ENCODE measurements around the gene CHID1. TPM values are rescaled to one million over a fixed set of nuclear protein-coding genes. Genes with fewer than 3 reads are reported as not detected.

CHID1 gene
- total and polyA plus RNA-seq, 4 experiments from 2014 or later = 46.9 to 82.3 (median 55.7) TPM

DNA sequence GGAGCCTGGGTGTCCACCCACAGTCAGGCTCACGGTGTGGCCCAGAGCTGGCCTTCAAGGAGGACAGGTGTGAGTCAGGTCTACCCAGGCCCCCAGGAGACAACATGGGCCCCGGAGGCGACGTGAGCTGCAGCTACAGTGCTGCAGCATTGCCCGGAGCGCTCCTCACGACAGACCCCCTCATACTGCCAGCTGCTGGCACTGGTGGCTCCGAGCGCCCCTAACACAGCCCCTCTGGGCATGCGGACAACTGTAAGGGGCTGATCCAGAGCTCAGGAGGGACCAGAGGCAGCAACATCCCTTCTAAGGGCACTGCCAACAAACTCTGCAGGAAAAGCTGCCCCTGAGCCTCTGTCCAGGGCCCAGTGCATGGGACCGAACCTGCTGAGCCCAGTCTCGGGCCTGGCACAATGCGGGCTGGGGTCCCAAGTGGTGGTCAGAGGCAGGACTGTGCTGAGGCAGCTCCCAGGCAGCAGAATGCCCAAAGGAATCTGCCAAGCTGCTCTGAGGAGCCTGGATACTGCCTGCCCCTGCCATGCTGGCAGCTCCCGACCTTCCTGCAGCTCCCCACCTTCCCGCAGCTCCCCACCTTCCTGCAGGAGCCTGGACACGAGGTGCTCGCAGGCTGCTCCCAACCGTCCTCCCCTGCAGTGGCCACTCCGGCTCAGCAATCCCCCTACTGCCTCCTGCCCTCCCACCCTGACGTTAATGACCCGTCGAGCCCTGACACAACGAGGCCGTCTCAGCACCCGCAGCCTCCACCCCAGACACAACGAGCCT, 15.1 kb downstream of the CHID1 start:
- H3K27me3 Mint-ChIP-seq = no peaks in the 10 kb centered on the region
- no peaks in the 10 kb centered on the region for H3K27me3 ChIP-seq (ENCODE audit: insufficient read depth, low read length)
- DNase-seq = peak in 1 of 5 donors; percentile 16
- H3K36me3 ChIP-seq (ENCODE audit: insufficient read depth, low read length) = peaks cover 14% of the 10 kb centered on the region
- no peaks in the 10 kb centered on the region for H3K9me3 ChIP-seq (ENCODE audit: control insufficient read depth in 1 of 2, low read length in 2 of 2)
- intact Hi-C loops (cut with micrococcal nuclease) = no loop called here
- H3K4me1 ChIP-seq (ENCODE audit: insufficient read depth, low read length) = no peaks in the 10 kb centered on the region
- ChIA-PET CTCF (ENCODE audit: partially characterized antibody) (no interaction called here), POLR2A (ENCODE audit: partially characterized antibody) (no interaction called here)
- H3K27ac Mint-ChIP-seq = no peak overlapping the region
- H3K4me3 Mint-ChIP-seq = no peak overlapping the region
- peaks cover 0 to 2% (median 0%) of the 10 kb centered on the region in 4 donors for H3K4me1 Mint-ChIP-seq
- H3K9me3 Mint-ChIP-seq = no peaks in the 10 kb centered on the region
- H3K4me3 ChIP-seq (ENCODE audit: low read length in 2 of 2) = no peak overlapping the region
- peaks cover 3 to 7% of the 10 kb centered on the region in 2 donors for H3K36me3 Mint-ChIP-seq
- no peak overlapping the region for H3K27ac ChIP-seq (ENCODE audit: low read depth, low read length)

DNA sequence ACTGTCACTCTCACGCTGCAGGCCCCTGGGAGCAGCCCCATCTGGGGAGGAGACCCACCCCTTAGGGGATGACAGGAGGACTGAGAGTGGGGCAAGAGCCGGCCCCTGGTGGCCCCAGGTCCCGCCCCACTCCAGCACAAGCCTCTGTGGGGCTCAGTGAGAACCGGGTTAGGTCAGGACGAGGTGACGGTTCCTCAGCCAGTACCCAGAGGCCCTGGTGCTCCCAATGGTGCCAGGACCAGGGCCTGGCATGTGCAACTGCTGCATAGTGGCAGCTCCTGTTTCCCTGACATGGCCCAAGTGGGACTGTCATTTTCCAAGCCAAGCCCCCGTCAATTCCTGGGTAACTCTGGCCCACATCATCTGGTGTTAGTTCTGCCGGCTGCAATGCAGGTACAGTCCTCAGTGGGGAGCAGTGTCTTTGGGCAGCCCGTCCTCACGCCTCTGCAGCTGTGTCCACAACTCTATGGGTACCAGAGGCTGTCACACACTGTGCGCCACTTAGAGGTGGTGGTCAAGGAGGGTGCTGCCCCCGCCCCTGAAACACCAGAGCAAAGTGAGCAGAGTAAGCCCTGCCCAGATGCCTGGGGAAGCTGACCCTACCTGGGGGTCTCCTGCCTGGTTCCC, 15.9 kb downstream of the CHID1 start:
- Mint-ChIP-seq H3K27ac (no peak overlapping the region), H3K9me3 (no peaks in the 10 kb centered on the region), H3K27me3 (no peaks in the 10 kb centered on the region), H3K4me1 (peaks cover 0 to 3% (median under 1%) of the 10 kb centered on the region in 4 donors), H3K4me3 (no peak overlapping the region), H3K36me3 (peaks cover 0 to 4% of the 10 kb centered on the region in 2 donors)
- H3K4me3 ChIP-seq (ENCODE audit: low read length in 2 of 2) = no peak overlapping the region
- no peaks in the 10 kb centered on the region for H3K27me3 ChIP-seq (ENCODE audit: insufficient read depth, low read length)
- peaks cover 5% of the 10 kb centered on the region for H3K36me3 ChIP-seq (ENCODE audit: insufficient read depth, low read length)
- H3K27ac ChIP-seq (ENCODE audit: low read depth, low read length) = no peak overlapping the region
- DNase-seq = peak in 1 of 5 donors; percentile 26
- ChIA-PET POLR2A (ENCODE audit: partially characterized antibody) (no interaction called here), CTCF (ENCODE audit: partially characterized antibody) (no interaction called here)
- H3K9me3 ChIP-seq (ENCODE audit: control insufficient read depth in 1 of 2, low read length in 2 of 2) = no peaks in the 10 kb centered on the region
- H3K4me1 ChIP-seq (ENCODE audit: insufficient read depth, low read length) = no peaks in the 10 kb centered on the region
- intact Hi-C loops (cut with micrococcal nuclease) = no loop called here

DNA sequence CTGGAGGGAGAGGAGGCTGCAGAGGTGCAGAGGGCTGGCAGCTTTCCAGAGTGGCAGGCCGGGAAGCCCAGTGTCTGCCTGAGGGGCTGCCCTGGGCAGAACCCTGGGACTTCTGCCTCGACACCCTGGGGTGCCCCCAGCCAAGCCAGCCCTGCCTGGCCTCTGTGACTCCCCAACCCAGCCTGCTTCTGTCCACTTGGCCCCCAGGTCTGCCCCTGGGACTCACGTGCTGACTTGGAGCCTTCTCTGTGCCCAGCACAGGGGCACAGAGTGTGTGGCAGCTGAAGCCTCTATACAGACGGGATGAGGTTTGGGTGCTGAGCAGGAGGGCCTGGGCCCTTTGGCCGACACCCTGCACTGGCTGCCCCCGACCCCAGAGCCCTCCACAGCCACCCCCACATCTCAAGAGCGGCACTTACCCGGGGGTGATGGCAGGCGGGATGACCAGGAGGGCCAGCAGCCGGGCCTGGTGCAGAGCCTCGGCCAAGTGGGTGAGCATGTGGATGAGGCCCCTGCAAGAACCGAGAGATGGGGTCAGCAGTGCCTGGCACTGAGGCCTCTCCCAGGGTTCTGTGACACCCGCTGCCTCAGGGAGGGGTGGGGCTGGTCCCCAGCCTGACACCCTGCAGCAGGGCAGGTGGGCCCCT, 17.5 kb downstream of the CHID1 start:
- ChIA-PET CTCF (ENCODE audit: partially characterized antibody) (no interaction called here), POLR2A (ENCODE audit: partially characterized antibody) (no interaction called here)
- Mint-ChIP-seq H3K36me3 (peaks cover 0 to 3% of the 10 kb centered on the region in 2 donors), H3K9me3 (no peaks in the 10 kb centered on the region), H3K27me3 (no peaks in the 10 kb centered on the region), H3K4me1 (peaks cover 0 to 3% (median under 1%) of the 10 kb centered on the region in 4 donors), H3K27ac (no peak overlapping the region), H3K4me3 (no peak overlapping the region)
- Histone ChIP-seq H3K4me1 (ENCODE audit: insufficient read depth, low read length) (no peaks in the 10 kb centered on the region), H3K4me3 (ENCODE audit: low read length in 2 of 2) (no peak overlapping the region), H3K27ac (ENCODE audit: low read depth, low read length) (no peak overlapping the region), H3K9me3 (ENCODE audit: control insufficient read depth in 1 of 2, low read length in 2 of 2) (no peaks in the 10 kb centered on the region), H3K27me3 (ENCODE audit: insufficient read depth, low read length) (no peaks in the 10 kb centered on the region), H3K36me3 (ENCODE audit: insufficient read depth, low read length) (no peaks in the 10 kb centered on the region)
- peak in 1 of 5 donors; percentile 11 for DNase-seq
- intact Hi-C loops (cut with micrococcal nuclease) = no loop called here

DNA sequence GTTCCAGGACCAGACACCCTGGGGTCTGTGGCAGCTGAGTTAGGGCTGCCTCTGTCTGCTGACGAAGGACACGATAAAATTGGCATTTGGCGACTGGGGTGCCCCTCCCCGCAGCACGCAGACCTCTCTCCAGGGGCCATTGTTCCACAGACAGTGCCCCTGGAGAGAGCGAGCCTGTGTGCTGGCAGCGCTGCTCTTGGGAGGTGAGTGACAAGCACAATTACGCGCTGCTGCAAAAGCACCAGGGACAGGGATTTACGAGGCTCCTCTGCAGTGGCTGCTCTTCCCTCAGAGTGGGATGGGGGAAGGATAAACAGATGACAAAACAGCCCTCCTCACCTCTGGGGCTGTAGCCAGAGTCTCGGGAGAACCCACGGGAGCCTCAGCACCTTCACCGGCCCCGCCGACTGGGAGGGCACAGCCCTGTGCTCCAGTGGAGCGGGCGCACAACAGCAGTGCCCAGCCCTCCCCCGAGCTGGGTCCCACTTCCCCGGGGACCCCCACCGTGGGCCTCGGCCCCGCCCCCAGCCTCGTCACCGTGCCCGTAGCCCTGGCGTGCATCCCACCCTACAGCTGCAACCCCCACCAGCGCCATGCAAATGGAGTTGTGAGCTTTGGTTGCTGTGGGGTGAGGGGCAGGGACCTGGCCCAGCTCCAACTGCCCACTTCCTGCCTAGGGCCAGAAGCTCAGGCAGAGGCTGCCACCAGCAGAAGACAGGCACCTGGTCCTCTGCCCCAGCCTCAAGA, 19.6 kb downstream of the CHID1 start:
- CTCF ChIA-PET (ENCODE audit: partially characterized antibody) = no interaction called here
- Mint-ChIP-seq H3K27me3 (no peaks in the 10 kb centered on the region), H3K36me3 (peaks cover 5 to 12% of the 10 kb centered on the region in 2 donors), H3K9me3 (no peaks in the 10 kb centered on the region), H3K4me3 (no peak overlapping the region), H3K4me1 (peaks cover 0 to 3% (median under 1%) of the 10 kb centered on the region in 4 donors), H3K27ac (no peak overlapping the region)
- Histone ChIP-seq H3K36me3 (ENCODE audit: insufficient read depth, low read length) (peaks cover 3% of the 10 kb centered on the region), H3K27ac (ENCODE audit: low read depth, low read length) (no peak overlapping the region), H3K27me3 (ENCODE audit: insufficient read depth, low read length) (no peaks in the 10 kb centered on the region), H3K4me1 (ENCODE audit: insufficient read depth, low read length) (no peaks in the 10 kb centered on the region), H3K9me3 (ENCODE audit: control insufficient read depth in 1 of 2, low read length in 2 of 2) (no peaks in the 10 kb centered on the region), H3K4me3 (ENCODE audit: low read length in 2 of 2) (no peak overlapping the region)
- intact Hi-C loops (cut with micrococcal nuclease) = no loop called here
- peak in 1 of 5 donors; percentile 15 for DNase-seq
- POLR2A ChIA-PET (ENCODE audit: partially characterized antibody) = no interaction called here

DNA sequence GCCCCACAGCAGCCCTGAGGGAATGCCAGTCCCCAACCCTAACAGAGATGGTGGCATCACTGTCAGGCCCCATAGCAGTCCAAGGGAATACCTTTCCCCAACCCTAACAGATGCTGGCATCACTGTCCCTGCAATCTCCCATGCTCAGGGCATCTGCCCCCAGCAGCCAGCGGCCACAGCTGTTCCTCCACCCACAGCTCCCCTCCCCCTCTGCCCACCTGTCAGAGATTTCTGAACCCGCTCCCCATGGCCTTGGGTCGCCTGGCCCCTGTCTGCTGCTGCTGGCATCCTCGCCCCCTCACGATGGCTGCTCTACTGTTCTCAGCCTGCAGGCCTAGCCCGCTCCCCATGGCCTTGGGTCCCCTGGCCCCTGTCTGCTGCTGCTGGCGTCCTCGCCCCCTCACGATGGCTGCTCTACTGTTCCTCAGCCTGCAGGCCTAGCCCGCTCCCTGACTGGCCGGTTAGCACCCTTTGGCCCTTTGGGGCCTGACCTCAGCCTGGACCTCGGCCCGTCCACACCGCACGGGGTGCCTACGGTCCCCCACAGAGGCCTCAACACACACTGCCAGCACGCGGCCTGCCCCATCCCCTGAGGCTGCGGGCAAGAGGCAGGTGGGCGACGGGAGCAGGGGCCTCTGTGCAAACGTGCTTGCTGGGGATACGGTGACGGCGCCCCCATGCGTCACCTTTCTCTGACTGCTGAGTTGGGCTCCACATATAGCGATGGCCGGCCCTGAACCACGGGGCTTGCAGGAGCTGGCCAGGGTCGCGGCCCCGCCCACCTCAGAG, 20.7 kb downstream of the CHID1 start:
- H3K9me3 ChIP-seq (ENCODE audit: control insufficient read depth in 1 of 2, low read length in 2 of 2) = no peaks in the 10 kb centered on the region
- H3K36me3 Mint-ChIP-seq = peaks cover 5 to 15% of the 10 kb centered on the region in 2 donors
- H3K27ac ChIP-seq (ENCODE audit: low read depth, low read length) = no peak overlapping the region
- CTCF ChIA-PET (ENCODE audit: partially characterized antibody) = no interaction called here
- H3K27me3 ChIP-seq (ENCODE audit: insufficient read depth, low read length) = no peaks in the 10 kb centered on the region
- no peak overlapping the region for H3K4me3 ChIP-seq (ENCODE audit: low read length in 2 of 2)
- no peaks in the 10 kb centered on the region for H3K4me1 ChIP-seq (ENCODE audit: insufficient read depth, low read length)
- H3K4me1 Mint-ChIP-seq = peaks cover 0 to 3% (median under 1%) of the 10 kb centered on the region in 4 donors
- peaks cover 3% of the 10 kb centered on the region for H3K36me3 ChIP-seq (ENCODE audit: insufficient read depth, low read length)
- DNase-seq = peak in 1 of 5 donors; percentile 11
- no peaks in the 10 kb centered on the region for H3K27me3 Mint-ChIP-seq
- POLR2A ChIA-PET (ENCODE audit: partially characterized antibody) = no interaction called here
- H3K27ac Mint-ChIP-seq = no peak overlapping the region
- no peaks in the 10 kb centered on the region for H3K9me3 Mint-ChIP-seq
- intact Hi-C loops (cut with micrococcal nuclease) = no loop called here
- no peak overlapping the region for H3K4me3 Mint-ChIP-seq

DNA sequence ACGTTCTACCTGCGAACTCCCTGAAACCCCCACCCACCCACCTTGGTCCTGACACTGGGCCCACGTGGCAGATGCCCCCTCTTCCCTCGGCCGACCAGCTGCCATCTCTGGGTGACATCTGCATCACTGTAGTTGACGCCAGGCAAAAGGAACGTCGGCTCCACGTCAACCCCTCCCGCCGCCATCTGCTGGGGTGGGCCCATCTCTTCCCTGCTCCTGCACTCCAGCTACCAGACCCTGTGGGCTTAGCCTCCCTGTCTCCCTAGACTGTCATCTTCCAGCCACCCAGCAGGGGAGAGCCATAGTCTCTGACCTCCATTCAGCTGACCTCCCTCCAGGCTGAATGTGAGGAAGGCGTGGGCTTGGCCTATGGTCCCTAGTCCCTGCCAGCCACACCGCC, 21.4 kb downstream of the CHID1 start:
- Mint-ChIP-seq H3K4me1 (peaks cover 0 to 3% (median under 1%) of the 10 kb centered on the region in 4 donors), H3K27ac (no peak overlapping the region), H3K36me3 (peaks cover 5 to 15% of the 10 kb centered on the region in 2 donors), H3K27me3 (no peaks in the 10 kb centered on the region), H3K4me3 (no peak overlapping the region), H3K9me3 (no peaks in the 10 kb centered on the region)
- H3K4me1 ChIP-seq (ENCODE audit: insufficient read depth, low read length) = no peaks in the 10 kb centered on the region
- H3K4me3 ChIP-seq (ENCODE audit: low read length in 2 of 2) = no peak overlapping the region
- ChIA-PET CTCF (ENCODE audit: partially characterized antibody) (no interaction called here), POLR2A (ENCODE audit: partially characterized antibody) (no interaction called here)
- peak in 1 of 5 donors; percentile 7 for DNase-seq
- H3K9me3 ChIP-seq (ENCODE audit: control insufficient read depth in 1 of 2, low read length in 2 of 2) = no peaks in the 10 kb centered on the region
- H3K36me3 ChIP-seq (ENCODE audit: insufficient read depth, low read length) = peaks cover 3% of the 10 kb centered on the region
- intact Hi-C loops (cut with micrococcal nuclease) = no loop called here
- no peaks in the 10 kb centered on the region for H3K27me3 ChIP-seq (ENCODE audit: insufficient read depth, low read length)
- no peak overlapping the region for H3K27ac ChIP-seq (ENCODE audit: low read depth, low read length)
